ENCODE results near the gene TMEM106B.

GRCh38 chr7:12228024-12228423, 16.9 kb downstream of the TMEM106B start:
- TF ChIP-seq, protein P1, sequence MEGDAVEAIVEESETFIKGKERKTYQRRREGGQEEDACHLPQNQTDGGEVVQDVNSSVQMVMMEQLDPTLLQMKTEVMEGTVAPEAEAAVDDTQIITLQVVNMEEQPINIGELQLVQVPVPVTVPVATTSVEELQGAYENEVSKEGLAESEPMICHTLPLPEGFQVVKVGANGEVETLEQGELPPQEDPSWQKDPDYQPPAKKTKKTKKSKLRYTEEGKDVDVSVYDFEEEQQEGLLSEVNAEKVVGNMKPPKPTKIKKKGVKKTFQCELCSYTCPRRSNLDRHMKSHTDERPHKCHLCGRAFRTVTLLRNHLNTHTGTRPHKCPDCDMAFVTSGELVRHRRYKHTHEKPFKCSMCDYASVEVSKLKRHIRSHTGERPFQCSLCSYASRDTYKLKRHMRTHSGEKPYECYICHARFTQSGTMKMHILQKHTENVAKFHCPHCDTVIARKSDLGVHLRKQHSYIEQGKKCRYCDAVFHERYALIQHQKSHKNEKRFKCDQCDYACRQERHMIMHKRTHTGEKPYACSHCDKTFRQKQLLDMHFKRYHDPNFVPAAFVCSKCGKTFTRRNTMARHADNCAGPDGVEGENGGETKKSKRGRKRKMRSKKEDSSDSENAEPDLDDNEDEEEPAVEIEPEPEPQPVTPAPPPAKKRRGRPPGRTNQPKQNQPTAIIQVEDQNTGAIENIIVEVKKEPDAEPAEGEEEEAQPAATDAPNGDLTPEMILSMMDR (IDR thresholded peaks at IDR 0.05; ENCODE audit: extremely low read depth in 1 of 2, insufficient read depth in 1 of 2, low read depth in 1 of 2, low read length in 2 of 2): no peak
- TF ChIP-seq MAX (IDR thresholded peaks at IDR 0.05; ENCODE audit: insufficient read depth, insufficient read length): no peak

Measured in endothelial cell of umbilical vein (primary cell).